CD4-positive, alpha-beta T cell treated with Interferon gamma for 1 hour (primary cell): ENCODE data around the gene CCDC97.
"Not testable (repeated sequence)": the region's sequence is repeated elsewhere in the genome, so short reads cannot be mapped to it uniquely, and the experiment has no call there.

Experiments used
- DNase-seq: peaks from one replicate; pipeline ENCODE4 v3.0.0-alpha.2; 2020

The CCDC97 gene

GRCh38 chr19:41310033-41310831 is at the start of gene CCDC97:
Gene CCDC97 (plus strand): TSS chr19:41310172. CDS start chr19:41310311, 139 bp downstream.
- DNase-seq = peak; percentile 87

- DNase-seq = no peak
These were observed 48.3 kb upstream of the CCDC97 start for GRCh38 chr19:41261474-41262190.

GRCh38 chr19:41263042-41263849 is 46.7 kb upstream of the CCDC97 start:
- peak; percentile 93 for DNase-seq

GRCh38 chr19:41263850-41264580 is 46.0 kb upstream of the CCDC97 start, which contains the start of gene HNRNPUL1:
Gene HNRNPUL1 (plus strand): TSS chr19:41264372. CDS start chr19:41264504, 132 bp downstream.
- peak; percentile 99 for DNase-seq

GRCh38 chr19:41264581-41265394 is 45.2 kb upstream of the CCDC97 start:
- peak; percentile 48 for DNase-seq

- no peak for DNase-seq
These were observed 44.4 kb upstream of the CCDC97 start for GRCh38 chr19:41265395-41266153.

- DNase-seq = no peak
These were observed 40.9 kb upstream of the CCDC97 start for GRCh38 chr19:41269055-41269454.

- no peak for DNase-seq
These were observed 40.4 kb upstream of the CCDC97 start for GRCh38 chr19:41269571-41269970.

GRCh38 chr19:41273076-41273475 is 36.9 kb upstream of the CCDC97 start:
- no peak for DNase-seq

GRCh38 chr19:41274802-41275201 is 35.2 kb upstream of the CCDC97 start:
- no peak for DNase-seq

GRCh38 chr19:41276231-41276630 is 33.7 kb upstream of the CCDC97 start:
- DNase-seq = no peak

- DNase-seq = no peak
These were observed 31.5 kb upstream of the CCDC97 start for GRCh38 chr19:41278478-41278877.

GRCh38 chr19:41288673-41289530 is 21.1 kb upstream of the CCDC97 start:
- DNase-seq = no peak

- DNase-seq = not testable (repeated sequence)
These were observed 20.2 kb upstream of the CCDC97 start for GRCh38 chr19:41289814-41290213.

GRCh38 chr19:41294393-41294792 is 15.6 kb upstream of the CCDC97 start:
- no peak for DNase-seq

- DNase-seq = no peak
These were observed 14.5 kb upstream of the CCDC97 start for GRCh38 chr19:41295499-41295898.

- DNase-seq = no peak
These were observed 13.5 kb upstream of the CCDC97 start for GRCh38 chr19:41296433-41296871.

- DNase-seq = peak; percentile 71
These were observed 12.2 kb upstream of the CCDC97 start for GRCh38 chr19:41297628-41298347.
